Stimulated activated CD8-positive, alpha-beta memory T cell treated with anti-CD3 and anti-CD28 coated beads, Interleukin-15, amount 100 ng/mL, for 48 hours (primary cell): Measurements from ENCODE around the gene MGAT1.
A peak's percentile ranks its signal among the peaks of the same experiment; 100 is the strongest.
"Not testable (repeated sequence)": the region's sequence is repeated elsewhere in the genome, so short reads cannot be mapped to it uniquely, and the experiment has no call there.

Experiments
- DNase-seq, 2 donors: peaks; one replicate each; pipeline ENCODE4 v3.0.0-alpha.2; 2020; ENCODE audit warnings: low read depth in 2 of 2

Gene MGAT1

DNA sequence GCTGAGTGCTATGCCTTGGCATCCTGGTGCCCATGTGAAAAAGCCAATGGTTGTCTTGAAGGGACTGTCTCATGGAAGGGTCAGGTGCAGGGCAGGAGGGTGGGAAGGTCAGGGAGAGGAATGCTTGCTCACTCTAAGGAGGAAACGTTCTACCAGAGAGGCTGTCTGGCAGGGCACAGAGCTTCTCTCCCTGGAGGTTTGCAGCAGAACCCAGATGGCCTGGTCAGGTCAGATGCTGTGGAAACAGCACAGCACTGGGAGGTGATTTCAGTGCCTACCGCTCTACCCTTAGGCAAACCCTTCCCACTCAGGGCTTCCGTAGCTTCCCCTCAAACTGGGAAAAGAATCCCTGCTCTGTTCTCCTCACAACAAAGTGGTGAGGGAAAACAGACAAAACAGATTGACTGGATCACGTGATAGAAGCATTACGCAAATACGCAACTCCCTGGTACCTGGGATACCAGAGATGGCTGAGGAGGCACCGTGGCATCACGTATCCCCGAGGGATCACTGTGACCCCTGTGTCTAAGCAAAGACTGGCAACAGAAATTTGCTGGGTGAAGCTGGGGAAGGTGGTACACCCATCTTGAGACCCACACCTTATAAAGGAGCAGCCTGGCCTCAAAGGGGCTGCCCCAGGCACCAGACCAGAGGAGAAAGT is 3.9 kb upstream of the MGAT1 start:
- DNase-seq: no peak

- peak in 1 of 2 donors; percentile 25 for DNase-seq
Observed at GRCh38 chr5:180804129-180804618, 1.6 kb upstream of the MGAT1 start.

DNA sequence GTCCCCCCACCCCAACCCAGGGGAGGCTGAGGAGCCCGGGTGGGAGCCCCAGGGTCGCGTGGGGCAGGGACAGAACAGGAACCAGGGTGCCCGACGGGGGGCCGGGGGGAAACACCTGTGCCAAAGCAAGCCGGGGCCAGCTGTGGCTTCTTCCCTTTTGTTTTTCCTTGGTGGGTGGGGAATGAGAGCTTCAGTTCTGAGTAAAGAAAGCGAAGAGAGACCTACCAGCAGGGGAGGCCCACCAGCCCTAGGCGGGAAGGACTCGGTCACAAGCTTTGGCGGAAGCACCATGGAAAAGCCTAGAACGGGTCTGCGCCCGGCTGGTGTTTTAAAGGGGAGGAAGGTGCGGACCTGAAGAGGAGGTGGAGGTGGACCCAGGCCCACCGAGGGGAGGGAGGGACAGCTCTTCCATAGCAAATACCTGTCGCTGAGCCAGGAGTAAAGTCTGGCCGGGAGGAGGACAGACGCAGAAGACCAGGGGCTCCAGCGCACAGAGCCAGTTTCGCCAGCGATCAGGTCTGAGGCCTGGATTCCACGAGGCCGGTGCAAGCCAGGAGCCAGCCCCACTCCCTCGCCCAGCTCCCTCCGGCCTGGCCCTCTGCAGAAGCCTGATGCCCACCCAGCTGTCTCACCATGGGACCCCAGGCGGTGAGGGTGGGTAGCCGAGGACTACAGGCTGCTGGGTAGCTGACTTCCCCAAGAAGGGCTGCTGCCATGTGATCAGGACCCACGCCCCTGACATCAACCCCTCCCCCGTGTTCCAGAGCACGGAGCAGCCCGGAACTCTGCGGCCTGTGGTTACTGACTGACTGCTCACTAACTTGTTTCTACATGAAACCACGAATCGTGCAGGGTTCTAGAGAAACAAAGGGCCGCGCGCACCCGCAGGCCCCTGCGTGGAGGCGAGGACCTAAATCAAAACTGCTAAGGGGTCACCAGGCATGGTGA is 849 bp upstream of the MGAT1 start:
- DNase-seq: peak; percentile 86

DNA sequence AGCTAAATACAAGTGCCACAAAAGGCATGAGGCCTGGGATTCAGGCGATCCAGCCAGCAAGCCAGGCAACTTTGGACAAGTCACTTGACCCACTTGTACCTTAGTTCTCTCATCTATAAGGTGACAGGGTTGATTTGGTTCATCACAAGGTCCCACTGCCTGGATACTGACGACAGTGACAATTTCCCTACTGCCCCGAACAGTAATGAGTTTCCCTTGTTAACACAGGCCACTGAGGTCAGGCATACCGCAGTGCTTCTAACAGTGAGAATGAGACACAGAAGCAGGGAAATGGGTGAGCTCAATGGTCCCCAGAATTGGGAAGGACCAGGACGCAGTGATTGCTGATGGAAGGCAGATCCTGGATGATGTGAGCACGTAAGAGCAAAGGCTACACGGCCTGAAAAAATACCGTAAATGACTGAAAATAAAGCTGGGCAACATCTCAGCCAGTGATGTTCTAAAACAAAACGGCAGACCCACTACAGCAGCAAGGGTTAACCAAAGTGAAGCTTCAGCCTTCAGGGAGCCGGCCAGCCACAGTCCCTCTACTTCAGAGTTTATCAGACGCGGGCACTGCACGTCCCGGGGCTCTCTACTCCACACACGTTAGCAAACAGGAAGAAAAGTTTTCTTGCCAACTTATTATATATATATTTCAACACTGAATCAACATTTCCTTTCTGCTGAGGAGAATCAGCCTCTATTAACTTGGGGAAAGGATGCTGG is 846 bp downstream of the MGAT1 start:
- no peak for DNase-seq

- DNase-seq: no peak
Observed at GRCh38 chr5:180799902-180800801, 2.5 kb downstream of the MGAT1 start.

DNA sequence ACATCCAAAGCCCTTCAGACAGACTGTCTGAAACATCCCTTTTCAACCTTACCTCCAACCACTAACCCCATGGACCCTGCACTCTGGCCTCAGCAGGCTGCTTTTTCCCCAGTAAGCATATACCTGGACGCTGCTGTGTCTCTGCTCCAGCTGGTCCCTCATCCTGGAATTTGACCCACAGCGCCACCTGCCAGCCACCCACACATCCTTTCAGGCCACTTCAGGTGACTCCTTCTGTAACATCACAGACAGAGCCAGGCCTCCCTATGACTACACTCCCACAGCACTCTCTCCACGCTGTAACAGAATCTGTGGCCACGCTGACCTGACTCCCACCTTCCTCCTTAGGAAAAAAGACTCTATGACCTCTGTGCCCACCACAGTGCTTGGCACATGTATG is 3.4 kb downstream of the MGAT1 start:
- no peak for DNase-seq

- DNase-seq: no peak
Observed at GRCh38 chr5:180798193-180798592, 4.4 kb downstream of the MGAT1 start.

DNA sequence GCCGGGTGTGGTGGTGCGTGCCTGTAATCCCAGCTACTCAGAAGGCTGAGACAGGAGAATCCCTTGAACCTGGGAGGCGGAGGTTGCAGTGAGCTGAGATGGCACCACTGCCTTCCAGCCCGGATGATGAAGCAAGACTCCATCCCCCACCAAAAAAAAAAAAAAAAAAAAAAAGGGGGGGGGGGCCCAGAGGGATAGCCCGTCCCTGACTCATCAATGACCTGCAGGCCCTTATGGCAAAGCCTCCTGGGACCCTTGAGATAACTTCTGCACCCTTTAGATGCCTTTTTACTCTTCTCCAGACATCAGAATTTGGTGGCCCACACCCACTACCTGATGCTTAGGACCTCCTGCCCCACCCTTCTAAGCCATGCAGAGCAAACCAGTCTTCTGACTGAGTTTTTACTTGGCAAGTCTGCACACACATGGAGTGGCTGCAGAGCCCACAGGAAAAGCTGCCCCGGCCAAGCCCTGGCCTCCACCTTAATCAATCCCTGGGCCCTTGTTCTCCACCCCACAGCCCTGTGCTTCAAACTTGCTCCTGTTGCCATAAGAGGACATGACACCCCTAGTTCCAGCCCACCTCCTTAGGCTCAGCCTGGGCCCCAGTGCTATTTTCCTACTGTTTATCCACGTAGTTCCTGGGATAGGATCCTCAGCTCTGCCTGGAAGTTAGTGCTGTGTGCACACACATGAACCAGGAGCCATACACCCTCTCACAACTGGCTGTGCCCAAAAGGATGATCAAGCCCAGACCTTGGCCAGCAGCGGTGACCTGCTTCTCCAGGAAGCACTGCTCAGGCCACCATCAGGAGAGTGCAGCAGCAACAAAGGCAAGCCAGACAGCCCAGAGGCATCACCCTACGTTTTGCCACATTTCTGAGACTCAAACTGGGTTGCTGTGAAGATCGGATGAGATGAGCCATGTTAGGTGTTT is 5.1 kb downstream of the MGAT1 start:
- no peak for DNase-seq

- no peak for DNase-seq
Observed at GRCh38 chr5:180795771-180796313, 6.8 kb downstream of the MGAT1 start.

GRCh38 chr5:180792965-180793287 is 9.7 kb downstream of the MGAT1 start:
- DNase-seq: no peak

- no peak for DNase-seq
Observed at GRCh38 chr5:180792287-180792964, 10.2 kb downstream of the MGAT1 start.

DNA sequence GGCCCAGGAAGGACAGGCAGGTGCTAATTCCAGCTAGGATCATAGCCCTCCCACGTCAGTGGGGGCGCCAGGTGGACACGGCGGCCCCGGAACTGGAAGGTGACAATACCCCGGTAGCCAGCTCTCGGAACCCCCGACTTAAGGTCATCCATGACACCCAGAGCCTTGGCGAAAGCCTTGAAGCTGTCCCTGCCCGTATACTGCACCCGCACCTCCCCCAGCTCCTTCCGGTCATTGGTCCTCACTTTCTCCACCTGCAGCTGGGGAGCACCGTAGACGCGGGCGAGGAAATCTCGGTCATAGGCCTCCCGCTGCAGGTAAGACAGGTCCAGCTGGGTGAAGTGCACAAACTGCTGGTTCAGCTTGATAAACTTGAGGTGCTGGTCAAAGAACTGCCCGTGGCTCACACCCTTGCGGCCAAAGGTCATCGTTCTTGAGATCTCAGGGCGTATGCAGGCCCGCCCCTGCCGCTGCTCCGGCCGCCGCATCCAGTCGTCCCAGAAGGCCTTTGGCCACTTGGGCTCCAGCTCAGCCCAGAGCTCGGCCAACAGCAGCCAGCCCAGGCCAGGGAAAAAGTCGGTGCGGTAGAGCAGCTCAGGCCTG is 10.9 kb downstream of the MGAT1 start:
- no peak for DNase-seq

GRCh38 chr5:180790524-180790923 is 12.1 kb downstream of the MGAT1 start:
- DNase-seq: no peak

DNA sequence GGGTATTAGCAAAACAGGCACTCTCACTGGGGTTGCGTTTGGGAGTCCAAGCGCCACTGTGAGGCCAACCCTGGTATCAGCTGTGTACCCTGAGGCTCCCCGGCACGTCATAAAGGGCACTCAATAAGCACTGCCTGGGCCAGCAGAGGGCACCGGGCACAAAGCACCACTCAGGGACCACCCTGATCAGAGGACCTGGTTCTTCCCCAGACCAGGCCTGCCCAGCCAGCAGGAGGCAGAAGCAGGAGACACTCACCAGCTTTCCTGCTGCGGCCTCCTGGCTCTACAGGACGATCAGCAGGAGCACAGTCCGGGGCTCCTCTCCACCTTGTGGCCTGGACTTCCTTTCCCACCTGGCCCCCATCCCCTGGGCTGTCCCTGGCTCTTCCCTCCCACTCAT is 12.6 kb downstream of the MGAT1 start:
- no peak for DNase-seq

DNA sequence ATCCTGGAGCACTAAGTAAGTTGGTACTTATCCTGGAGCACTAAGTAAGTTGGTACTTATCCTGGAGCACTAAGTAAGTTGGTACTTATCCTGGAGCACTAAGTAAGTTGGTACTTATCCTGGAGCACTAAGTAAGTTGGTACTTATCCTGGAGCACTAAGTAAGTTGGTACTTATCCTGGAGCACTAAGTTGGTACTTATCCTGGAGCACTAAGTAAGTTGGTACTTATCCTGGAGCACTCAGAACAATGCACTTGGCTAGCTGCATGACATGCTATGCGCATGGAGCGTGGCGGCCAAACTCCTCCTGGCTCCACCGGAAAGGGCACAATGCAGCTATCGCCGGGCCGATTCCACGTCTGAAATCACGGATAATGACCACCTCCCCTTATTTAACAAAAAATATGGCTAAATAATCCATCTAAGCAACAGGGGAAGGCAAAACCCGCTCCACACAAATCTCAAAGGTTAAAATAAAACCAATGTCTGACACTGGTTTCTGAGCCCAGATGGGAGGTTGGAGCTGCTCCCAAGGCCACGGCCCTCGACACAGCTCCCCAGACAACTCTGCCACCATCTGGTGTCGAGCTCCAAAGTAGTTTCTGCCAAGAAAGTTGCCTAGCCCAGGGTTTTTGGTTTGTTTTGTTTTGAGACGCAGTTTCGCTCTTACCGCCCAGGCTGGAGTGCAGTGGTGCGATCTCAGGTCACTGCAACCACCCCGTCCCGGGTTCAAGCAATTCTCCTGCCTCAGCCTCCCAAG is 13.8 kb downstream of the MGAT1 start:
- not testable (repeated sequence) for DNase-seq

DNA sequence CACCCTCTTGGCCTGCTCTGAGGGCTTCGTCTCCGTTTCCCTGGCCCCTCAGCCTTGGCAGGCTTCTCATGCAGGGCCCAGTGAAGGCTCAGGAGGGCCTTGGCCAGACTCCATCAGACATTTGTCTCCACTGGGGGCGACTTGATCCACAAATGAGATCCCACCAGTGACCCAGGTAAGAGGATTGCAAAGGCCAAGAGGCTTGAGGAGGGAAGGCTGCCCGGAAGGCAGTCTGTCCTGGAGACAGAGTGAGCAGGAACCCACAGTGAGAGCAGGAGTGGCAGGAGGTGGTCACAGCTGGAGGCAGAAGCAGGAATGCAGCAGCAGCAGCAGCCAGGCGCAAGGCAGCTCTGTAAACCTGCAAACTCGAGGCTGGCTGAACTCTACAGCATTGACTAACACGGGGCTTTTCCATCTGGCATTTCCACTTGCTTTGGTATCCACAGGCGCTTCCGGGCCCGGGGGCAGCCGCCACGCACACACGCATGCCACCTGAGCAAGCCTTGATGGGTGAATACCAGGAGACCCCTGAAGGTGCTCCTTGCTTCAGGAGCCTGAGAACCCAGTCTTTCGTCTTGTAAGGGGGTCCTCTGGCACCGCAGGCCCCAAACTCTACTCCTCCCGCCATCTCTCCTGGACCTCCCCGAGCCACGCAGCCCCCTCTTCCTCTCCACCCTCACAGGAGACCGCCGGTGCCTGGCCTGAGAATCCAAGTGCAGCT is 14.7 kb downstream of the MGAT1 start:
- no peak for DNase-seq
